LoVo (cell line): ENCODE measurements around the gene CD2.
A peak's percentile ranks its signal among the peaks of the same experiment; 100 is the strongest.

Experiments used
- DNase-seq: peaks from one replicate; pipeline ENCODE4 v3.0.0-alpha.2; 2016; ENCODE audit warnings: low spot score

The CD2 gene

DNA sequence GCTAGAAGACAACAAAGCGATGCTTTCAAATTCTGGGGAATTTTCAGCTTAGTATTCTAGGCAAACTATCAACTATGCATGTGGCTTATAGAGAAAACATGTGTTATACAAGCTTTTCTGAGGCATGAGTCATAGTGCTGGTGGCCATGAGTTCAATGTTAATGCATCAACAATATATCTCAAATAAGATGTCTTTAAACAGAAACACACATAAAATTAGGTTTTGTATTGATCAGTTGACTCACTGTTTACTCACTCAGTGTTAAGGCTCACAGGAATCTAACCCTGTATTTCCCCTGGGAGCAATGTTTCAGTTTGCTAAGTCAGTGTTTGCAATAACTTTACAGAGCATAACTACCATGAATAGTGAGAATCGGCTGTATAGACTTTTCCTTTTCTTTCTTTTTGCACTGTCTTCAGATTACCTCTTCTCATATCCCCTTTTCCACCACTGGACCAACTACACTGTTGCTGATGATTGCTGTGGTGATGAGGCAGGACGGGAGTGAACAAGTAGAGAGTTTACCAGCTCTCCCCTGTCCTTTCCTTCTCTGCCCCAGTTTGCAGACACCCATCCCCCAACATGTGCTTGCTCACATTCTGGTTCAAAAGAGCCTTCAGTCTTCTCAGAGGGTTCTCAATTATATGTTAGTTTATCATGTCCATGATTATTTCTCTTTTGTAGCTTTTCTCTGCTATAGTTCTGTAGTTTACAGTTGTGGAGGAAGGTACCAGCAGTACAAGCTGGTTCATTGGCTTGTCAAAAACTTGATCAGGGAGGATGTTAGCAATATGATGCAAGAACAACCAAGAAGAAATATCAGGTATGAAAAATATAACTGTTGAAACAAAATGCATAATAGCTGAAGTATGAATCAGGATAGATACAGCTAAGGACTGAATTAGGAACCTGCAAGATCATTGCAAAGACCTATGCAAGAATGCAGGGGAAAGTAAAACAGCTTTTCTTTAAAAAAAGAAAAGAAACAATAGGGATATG lies 23.9 kb downstream of the CD2 start:
- no peak for DNase-seq

DNA sequence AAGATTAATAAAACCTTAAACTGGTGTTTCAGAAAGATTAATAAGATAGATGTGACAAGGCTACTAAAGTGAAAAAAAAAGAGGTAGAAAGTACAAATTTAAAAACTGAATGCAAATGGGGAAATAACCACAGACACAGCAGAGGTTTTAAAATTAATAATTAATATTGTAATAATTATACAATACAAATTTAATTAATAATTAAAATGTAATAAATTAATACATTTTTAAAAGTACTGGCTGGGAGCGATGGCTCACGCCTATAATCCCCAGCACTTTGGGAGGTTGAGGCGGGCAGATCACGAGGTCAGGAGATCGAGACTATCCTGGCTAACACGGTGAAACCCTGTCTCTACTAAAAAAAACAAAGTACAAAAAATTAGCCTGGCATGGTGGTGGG lies 26.8 kb downstream of the CD2 start:
- no peak for DNase-seq

DNA sequence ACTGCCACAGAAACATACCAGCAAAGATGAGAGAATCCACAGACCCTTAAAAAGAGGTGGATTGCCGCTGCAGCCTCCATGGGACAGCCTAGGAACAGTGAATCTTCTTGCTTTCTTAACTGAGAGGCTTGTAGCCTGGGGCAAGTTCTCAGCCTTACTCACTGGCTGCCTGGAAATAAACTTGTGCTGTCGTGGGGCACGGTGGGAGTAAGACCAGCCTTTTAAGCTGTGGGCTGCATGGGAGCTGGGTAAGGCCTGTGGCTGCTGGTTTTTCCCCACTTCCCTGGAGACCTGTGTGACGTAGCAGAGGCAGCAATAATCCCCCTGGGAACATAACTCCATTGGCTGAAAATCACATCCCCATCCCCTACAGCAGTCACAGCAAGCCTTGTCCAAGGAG lies 30.8 kb downstream of the CD2 start:
- DNase-seq, result no peak

DNA sequence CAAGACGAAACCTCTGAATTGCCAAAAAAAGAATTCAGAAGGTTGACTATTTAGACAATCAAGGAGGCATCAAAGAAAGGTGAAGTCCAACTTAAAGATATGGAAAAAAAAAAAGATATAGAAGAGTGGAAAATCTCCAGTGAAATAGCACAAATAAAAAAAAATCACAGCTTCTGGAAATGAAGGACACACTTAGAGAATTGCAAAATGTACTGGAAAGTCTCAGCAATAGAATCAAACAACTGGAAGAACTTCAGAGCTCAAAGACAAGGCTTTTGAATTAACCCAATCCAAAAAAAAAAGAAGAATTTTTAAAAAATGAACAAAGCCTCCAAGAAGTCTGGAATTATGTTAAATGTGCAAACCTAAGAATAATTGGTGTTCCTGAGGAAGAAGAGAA lies 31.8 kb downstream of the CD2 start:
- DNase-seq, result no peak

DNA sequence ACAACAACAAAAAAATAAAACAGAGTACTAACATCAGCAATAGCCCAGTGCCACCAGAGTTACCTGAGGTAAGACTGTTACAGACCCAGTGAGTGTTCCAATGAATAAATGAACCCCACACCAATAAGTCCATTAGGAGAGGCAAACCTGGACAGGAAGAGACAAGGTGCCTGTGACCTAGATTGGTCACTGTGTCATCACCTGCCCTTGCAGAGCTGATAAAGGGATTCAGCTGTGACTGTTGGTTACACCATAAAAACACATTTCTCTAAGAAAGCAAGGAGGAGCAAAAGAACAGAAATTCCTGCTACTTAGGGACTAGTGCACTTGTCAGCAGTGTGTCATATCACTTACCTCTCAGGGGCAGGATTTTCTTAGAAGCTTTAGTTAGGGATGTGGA lies 37.5 kb downstream of the CD2 start:
- DNase-seq, result no peak

DNA sequence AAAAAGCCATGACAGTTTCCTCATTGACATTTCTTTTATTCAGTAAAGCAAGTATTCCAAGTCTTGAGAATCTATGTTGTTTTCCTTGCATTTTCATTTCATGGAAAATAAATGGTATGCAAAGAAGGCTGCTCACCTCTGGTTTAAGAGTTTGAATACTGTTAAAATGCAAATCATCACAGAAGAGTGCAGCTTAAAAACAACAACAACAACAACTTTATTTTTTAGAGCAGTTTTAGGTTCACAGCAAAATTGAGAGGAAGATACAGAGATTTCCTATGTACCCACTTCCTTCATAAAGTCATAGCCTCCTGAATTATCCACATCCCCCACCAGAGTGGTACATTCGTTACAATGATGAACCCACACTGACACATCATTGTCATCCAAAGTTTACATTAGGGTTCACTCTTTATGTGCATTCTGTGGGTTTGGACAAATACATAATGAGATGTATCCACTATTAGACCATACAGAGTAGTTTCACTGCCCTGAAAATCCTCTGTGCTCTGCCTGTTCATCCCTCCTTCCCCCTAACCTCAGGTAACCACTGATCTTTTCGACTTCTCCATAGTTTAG lies 39.2 kb downstream of the CD2 start:
- no peak for DNase-seq

DNA sequence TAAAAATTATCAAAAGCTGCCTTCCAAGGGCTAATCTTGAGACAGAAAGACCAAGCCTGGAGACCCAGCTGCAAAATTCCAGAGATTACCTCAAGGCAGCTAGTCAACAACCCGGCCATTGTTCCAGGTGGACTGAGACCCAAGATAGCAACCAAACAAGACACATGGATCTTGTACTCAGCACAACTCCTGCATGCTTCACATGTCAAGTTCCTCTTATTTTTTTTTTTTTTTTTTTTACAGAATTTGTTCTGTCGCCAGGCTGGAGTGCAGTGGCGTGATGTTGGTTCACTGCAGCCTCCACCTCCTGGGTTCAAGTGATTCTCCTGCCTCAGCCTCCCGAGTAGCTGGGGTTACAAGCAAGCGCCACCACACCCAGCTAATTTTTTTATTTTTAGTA lies 40.1 kb downstream of the CD2 start:
- DNase-seq, result no peak

DNA sequence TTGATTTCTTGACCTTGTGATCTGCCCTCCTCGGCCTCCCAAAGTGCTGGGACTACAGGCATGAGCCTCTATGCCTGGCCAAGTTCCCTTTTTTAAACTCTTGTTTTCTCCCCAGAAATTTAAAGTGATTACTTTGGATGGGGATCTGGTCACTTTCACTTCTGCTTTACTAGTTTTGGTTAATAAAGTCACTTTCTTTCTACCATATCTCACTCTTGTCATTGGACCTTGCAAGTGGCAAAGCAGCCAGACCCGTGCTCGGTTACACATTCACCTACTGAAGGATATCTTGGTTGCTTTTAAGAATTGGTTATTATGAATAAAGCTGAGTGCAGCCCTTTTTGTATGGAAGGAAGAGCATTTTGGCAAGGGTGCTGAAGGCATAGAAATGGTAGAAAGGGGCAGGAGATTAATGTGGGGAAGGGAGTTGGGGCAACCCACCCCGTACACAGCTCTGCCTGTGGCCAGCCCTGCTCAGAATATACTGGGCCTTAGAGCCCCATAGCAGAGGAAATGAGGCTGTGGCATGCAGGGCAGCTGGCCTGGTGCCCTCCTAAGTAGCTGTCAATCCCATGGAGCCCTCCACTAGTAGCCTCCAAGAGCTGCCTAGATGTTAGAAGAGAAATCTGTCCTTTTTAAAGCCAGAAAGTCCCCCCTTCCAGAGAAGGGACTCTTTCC lies 40.7 kb downstream of the CD2 start:
- DNase-seq, result no peak

DNA sequence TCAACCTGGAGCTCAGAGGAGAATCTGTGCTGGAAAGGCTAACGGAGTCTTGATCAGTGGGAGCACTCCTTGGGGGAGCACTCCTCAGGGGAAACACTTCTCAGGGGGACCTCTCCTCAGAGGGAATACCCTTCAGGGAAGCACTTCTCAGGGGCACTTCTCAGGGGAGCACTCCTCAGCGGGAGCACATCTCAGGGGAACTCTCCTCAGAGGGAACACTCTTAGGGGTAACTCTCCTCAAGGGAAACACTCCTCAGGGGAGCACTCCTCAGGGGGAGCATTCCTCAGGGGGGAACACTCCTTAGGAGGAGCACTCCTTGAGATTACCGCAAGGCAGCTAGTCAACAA lies 41.2 kb downstream of the CD2 start:
- no peak for DNase-seq

DNA sequence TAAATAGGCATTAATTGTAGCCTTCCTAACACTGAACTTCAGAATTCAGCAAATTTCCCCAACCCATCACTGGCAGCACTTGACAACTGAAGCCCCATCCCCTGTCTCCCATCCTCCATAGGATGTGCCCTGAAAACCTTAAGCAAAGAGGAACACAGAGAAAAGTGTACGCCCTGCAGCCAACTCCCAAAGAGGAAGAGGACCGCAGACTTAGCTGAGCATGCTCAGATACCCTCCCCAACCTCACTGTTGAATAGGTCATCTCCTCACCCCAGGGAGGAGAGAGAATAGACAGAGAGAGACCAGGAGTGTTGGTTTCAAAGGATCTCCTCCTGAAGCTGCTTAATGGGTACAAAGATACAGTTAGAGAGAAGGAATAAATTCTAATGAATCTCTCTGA lies 50.5 kb downstream of the CD2 start:
- DNase-seq, result no peak

DNA sequence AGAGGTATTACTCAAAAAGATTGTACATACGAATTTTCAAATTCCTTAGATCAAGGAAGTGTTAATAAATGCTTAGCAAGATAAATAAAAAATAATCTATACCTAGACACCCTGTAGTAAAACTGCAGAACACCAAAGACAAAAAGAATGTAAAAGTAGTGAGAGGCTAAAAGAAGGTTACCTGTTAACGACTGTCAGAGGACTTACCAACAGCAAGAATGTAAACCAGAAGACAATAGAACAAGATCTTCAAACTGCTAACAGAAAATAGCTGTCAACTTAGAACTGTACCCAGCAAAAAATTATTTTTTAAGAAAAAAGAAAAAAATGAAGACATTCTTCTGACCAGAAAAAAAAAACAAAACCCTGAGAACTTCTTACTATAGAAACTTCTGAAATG lies 51.2 kb downstream of the CD2 start:
- DNase-seq, result no peak

DNA sequence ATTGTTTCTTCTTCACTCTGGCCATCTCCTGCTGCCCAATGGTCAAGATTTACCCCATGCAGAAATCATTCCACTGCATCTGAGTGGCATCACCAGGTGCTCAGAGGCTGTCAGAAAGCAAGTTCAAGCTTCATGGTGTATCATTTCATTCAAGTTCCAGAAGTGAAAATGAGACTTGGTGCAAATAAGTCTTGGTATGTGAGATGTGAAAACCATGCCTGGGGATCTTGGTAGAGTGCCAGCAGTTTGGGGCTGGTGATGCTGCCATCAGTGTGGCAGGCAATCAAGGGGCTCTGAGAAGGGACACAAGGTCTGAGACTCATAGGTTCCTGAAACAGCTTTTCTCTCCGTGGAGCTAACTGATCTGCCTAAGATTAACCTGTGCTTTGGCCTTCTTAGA lies 52.0 kb downstream of the CD2 start:
- DNase-seq, result no peak

DNA sequence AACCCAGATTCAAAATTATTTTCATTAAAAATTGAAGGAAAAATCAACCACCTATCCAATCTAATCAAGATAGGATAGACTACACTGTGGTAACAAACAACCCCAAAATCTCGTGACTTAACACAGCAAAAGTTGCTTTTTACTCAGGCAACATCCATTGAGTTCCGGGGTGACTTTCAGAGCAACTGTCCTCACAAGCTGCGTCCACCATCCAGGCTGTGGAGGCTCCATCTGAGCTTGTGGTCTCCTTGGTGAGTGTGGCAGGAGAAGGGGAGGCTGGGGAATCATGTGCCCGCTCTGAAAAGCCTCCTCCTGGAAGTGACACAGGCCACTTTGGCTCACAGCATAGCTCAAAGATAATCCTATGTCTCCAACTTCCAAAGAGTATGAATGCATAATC lies 52.4 kb downstream of the CD2 start:
- DNase-seq, result no peak

DNA sequence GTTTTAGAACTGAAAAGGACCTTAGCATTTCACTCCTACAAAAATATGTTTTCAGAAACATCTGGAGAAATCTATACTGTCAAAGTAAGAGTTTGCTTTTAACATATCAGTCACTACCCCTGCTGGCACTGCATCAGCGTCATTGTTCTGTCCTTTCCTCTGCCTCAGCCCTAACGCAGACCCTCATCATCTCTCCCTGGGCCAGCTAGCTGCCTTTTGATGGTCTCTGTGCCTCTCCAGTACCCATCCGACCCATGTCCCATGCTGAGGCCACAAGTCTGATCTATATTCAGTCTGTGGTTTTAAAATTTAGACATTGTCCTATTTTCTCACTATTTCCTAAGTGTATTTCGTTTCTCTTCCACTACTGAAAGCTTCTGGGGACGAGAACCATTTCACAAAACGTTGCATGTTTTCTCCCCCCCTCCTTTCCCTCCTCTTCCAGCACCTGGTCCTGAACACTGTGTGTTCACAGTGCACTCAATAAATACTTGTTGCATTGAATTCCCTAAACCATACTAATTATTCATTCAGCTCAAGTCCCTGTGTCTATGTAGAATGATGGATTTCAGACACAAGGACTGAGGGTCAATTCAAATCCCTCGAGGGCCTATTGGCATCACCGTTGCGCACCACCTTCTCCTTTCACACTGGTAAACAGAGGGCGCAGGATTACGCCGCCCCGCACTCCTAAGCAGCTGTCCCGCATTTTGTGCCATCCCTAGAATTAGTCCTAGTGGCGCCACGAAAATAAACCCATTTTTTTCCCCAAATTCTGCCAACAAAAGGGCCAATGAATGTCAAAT lies 53.4 kb downstream of the CD2 start:
- DNase-seq, result no peak

DNA sequence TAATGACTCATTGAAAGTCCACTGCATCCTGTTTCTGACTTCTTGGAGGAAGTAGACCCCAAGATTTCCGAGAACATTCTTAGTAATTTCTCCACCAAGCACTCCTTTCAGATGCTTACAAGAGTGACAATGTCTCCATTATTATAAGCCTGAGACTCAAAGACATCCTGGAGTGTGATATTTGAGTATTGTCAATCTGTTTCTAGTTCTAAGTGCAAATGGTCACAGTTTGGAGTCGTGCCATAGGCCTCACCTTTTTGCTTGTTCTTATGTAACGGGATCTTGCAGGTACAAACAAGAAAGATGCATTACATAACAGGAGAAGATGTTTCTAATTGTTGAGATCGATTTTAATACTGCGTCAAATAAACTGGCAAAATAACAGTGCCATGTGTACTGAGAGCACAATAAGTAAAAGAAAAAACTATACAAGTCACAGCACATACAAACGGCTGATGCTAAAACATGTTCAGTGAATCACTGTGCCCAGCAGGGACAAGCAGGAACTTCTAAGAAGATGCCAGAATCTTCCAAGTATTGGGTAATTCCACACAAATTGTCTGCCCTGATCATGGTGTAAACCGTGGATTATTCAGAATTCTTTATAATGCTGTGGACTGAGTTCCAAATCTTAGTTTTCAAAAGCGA lies 54.1 kb downstream of the CD2 start:
- DNase-seq, result no peak

DNA sequence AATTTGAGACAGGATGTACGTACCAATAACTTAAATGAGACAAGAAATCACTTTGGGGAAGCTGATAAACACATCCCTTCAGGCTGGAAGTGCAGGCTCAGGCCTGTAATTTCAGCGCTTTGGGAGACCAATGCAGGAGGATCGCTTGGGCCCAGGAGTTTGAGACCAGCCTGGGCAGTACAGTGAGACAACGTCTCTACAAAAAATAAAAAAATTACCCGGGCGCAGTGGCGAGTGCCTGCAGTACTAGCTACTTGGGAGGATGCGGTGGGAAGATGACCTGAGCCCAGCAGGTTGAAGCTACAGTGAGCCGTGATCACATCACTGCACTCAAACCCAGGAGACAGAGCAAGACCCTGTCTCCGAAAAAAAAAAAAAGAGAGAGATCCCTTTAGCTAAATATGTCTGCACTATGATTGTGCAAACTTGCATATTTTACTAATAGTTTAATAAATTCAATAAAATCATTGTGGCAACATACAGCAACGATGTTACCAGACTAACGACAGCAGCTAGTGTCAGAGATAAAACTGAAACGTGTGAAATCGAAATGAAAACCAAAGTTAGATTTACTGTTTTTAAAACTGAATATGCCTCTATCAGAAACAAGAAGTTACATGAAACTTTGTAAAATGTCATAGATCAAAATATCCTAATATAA lies 54.7 kb downstream of the CD2 start:
- no peak for DNase-seq

DNA sequence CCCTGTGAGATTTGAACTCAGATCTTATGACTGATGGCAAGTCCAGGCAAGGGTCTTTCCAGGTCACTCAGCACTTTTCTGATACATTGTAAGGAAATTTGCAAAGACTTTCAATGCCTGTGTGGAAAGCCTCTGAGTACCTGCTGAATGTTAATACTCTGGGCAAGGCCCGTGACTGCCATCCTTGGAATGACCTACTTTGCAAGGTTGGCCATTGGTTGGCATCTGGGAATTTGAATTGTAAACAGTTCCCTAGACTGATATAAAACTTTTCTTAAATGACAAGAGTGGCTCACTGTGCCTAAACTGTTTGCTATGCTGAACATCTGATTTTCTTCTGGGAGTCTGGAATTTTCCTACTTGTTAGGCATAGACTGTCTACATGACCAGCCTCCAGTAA lies 57.1 kb downstream of the CD2 start:
- no peak for DNase-seq

DNA sequence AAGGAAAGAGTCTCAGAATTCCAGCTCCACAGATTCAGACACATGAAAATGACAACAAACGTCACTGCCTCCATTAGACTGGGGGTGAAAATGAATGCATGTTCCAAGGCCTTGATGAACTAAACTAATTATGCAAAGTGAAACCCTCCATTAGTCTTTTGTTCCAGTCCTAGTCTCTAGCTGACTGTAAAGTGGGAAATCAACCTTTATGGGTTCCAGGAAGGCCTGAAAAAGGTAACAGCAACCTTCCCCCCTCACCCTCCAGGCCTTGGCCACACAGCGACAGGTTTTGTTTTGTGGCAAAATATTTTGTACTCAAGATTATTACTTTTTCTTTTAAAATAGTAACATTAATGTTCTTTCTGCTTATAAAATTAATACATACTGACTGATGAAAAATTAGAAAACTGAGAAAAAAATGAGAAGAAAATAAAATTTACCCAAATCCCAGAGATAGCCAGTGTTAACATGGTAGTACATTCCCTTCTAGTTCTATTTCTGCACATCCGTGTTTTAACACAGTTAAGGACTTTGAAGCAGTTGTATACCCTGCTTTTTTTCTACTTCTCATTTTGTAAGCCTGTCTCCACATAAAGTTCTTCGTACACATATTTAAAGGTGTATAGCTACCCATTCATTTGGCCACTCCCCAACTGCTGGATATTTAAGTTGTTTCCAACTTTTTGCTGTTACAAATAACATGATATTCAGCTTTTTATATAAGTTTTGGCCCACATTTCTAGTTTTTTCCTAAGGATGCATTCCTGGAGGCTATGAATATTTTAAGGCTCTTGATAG lies 60.9 kb downstream of the CD2 start:
- no peak for DNase-seq

DNA sequence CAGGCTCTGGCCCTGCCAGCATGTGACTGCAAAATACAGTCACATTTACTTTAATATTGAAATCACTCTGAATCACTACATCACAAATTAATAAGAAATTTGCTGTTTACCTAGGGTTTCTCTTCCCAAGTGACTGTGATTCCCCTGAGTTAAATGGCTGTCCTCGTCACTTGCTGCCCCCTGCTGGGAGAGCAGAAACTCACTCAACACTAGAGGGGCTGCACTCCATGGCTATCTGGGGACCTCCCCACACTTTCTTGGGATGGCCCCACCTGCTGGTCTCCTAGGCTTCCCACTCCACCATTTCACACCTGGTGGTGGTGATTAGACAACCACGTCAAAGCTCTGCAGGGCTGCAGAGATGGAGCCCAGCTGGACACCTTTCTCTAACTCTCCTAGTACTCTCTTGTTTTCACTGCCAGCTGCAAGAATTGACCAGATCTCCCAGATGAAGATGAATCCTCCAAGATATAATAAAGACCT lies 63.4 kb downstream of the CD2 start:
- peak; percentile 20 for DNase-seq
